ENCODE results near the gene DYSF.

The DYSF gene

GRCh38 chr2:71492112-71492511 lies 38.8 kb downstream of the DYSF start (continued):
- no peak for TF ChIP-seq SP2 (tag by site-specific recombination; IDR thresholded peaks at IDR 0.05)
- no peak for TF ChIP-seq ZNF792 (tag by site-specific recombination; IDR thresholded peaks at IDR 0.05)
- no peak for TF ChIP-seq ZNF394 (tag by site-specific recombination; IDR thresholded peaks at IDR 0.05; ENCODE audit: borderline replicate concordance)
- no peak for TF ChIP-seq ZNF354C (tag by site-specific recombination; IDR thresholded peaks at IDR 0.05; ENCODE audit: borderline replicate concordance, low read depth)

GRCh38 chr2:71494091-71494490 lies 40.7 kb downstream of the DYSF start:
- CTCF ChIA-PET, result no interaction called here
- Histone ChIP-seq H3K4me1 (ENCODE audit: control insufficient read depth, insufficient read depth, low read length) (no peaks in the 10 kb centered on the region), H3K4me3 (ENCODE audit: low read depth, low read length) (no peak overlapping the region), H3K36me3 (ENCODE audit: control insufficient read depth in 2 of 2, insufficient read depth in 1 of 2, low read length in 2 of 2) (no peaks in the 10 kb centered on the region), H3K9me3 (ENCODE audit: control insufficient read depth, insufficient read depth, low read depth, low read length) (no peaks in the 10 kb centered on the region), H3K27ac (ENCODE audit: extremely low read depth, low read depth, low read length) (no peak overlapping the region)
- POLR2A ChIA-PET, result no interaction called here
- TF ChIP-seq ZNF292 (tag by site-specific recombination; IDR thresholded peaks at IDR 0.05; ENCODE audit: borderline replicate concordance, low read depth), result no peak
- TF ChIP-seq ZNF202 (tag by site-specific recombination; IDR thresholded peaks at IDR 0.05; ENCODE audit: borderline replicate concordance), result no peak
- no peak for TF ChIP-seq ZNF670 (tag by site-specific recombination; IDR thresholded peaks at IDR 0.05; ENCODE audit: low read depth)
- TF ChIP-seq ZNF623 (tag by site-specific recombination; IDR thresholded peaks at IDR 0.05), result no peak
- TF ChIP-seq ZNF391 (tag by site-specific recombination; IDR thresholded peaks at IDR 0.05; ENCODE audit: borderline replicate concordance, low read depth), result no peak
- TF ChIP-seq ZNF529 (tag by site-specific recombination; IDR thresholded peaks at IDR 0.05; ENCODE audit: insufficient replicate concordance), result no peak
- TF ChIP-seq ZNF221 (tag by site-specific recombination; IDR thresholded peaks at IDR 0.05; ENCODE audit: borderline replicate concordance), result no peak
- TF ChIP-seq ZNF704 (tag by site-specific recombination; IDR thresholded peaks at IDR 0.05), result no peak
- TF ChIP-seq ZNF174 (tag by site-specific recombination; IDR thresholded peaks at IDR 0.05), result no peak
- TF ChIP-seq ZNF571 (tag by site-specific recombination; IDR thresholded peaks at IDR 0.05), result no peak
- TF ChIP-seq REPIN1 (tag by site-specific recombination; IDR thresholded peaks at IDR 0.05; ENCODE audit: low read depth), result no peak
- no peak for TF ChIP-seq FEZF1 (tag by site-specific recombination; IDR thresholded peaks at IDR 0.05)
- TF ChIP-seq TCF7L2 (IDR thresholded peaks at IDR 0.05; ENCODE audit: borderline replicate concordance, low read depth, low read length), result no peak
- TF ChIP-seq ZNF654 (tag by site-specific recombination; IDR thresholded peaks at IDR 0.05; ENCODE audit: low read depth), result no peak
- TF ChIP-seq HOXA7 (CRISPR knock-in tag; IDR thresholded peaks at IDR 0.05; ENCODE audit: borderline replicate concordance), result no peak
- TF ChIP-seq ZNF692 (tag by site-specific recombination; IDR thresholded peaks at IDR 0.05), result no peak
- TF ChIP-seq HIC1 (tag by site-specific recombination; IDR thresholded peaks at IDR 0.05), result no peak

Data from HEK293 (cell line).